Peyer's patch (tissue), 4 donors: Measurements from ENCODE around the gene ZNF622. TPM values are rescaled to one million over a fixed set of nuclear protein-coding genes. Genes with fewer than 3 reads are reported as not detected.

ENCODE experiments used
- DNase-seq, 3 donors: peaks; one replicate each; pipeline ENCODE4 v3.0.0-alpha.2; 2017 to 2019
- H3K27ac ChIP-seq, 4 donors: fragments of 200-600 bp; sonication (generic); one replicate each; pipeline ENCODE4 v1.5.1; 2016 to 2019
- H3K27me3 ChIP-seq, 2 donors: fragments of 200-600 bp; sonication (generic); one replicate each; pipeline ENCODE4 v1.5.1; 2019
- H3K36me3 ChIP-seq, 3 donors: fragments of 200-600 bp; sonication (generic); one replicate each; pipeline ENCODE4 v1.5.1; 2016 to 2019
- H3K4me1 ChIP-seq, 4 donors: fragments of 200-600 bp; sonication (generic); one replicate each; pipeline ENCODE4 v1.5.1; 2016 to 2019
- H3K4me3 ChIP-seq, 4 donors: fragments of 200-600 bp; sonication (generic); 1 replicate in 3 of 4; 2 replicates in 1 of 4; pipeline ENCODE4 v1.5.1; 2016 to 2019; ENCODE audit warnings: mild to moderate bottlenecking in 1 of 4
- H3K9me3 ChIP-seq, 4 donors: fragments of 200-600 bp; sonication (generic); one replicate each; pipeline ENCODE4 v1.5.1; 2016 to 2019; ENCODE audit warnings: mild to moderate bottlenecking in 1 of 4
- CTCF ChIP-seq, 6 experiments: fragments of 450-650 bp in 4 of 6; fragments of 200-600 bp in 2 of 6; sonication (generic) in 1 of 6; IDR thresholded peaks; one replicate each; pipeline ENCODE4 v1.5.1; 2017 to 2019; ENCODE audit warnings: antibody characterized with exemption in 6 of 6, mild to moderate bottlenecking in 3 of 6, moderate library complexity in 1 of 6
- POLR2A ChIP-seq, 2 donors: fragments of 450-650 bp; IDR thresholded peaks; one replicate each; pipeline ENCODE4 v1.5.1; 2017; ENCODE audit warnings: antibody characterized with exemption in 2 of 2, mild to moderate bottlenecking in 2 of 2, moderate library complexity in 2 of 2
- total RNA-seq, 4 donors: library from RNA; depleted of rRNA; stranded (reverse); fragments of >200 nt; gene quantifications; one replicate each; pipeline ENCODE4 v1.1.0, GENCODE V29; 2016

Gene ZNF622
- total RNA-seq, 4 donors from 2014 or later, result 26.7 to 44.6 (median 32.5) TPM

- no peak for DNase-seq
- no peaks in the 10 kb centered on the region for H3K9me3 ChIP-seq
- TF ChIP-seq CTCF (IDR thresholded peaks at IDR 0.05), result no peak
- H3K36me3 ChIP-seq, result no peaks in the 10 kb centered on the region
- H3K27ac ChIP-seq, result no peak overlapping the region
- no peaks in the 10 kb centered on the region for H3K27me3 ChIP-seq
- no peak overlapping the region for H3K4me3 ChIP-seq
- H3K4me1 ChIP-seq, result no peaks in the 10 kb centered on the region
These were observed 48.1 kb downstream of the ZNF622 start for GRCh38 chr5:16417398-16418074.

- Histone ChIP-seq H3K4me1 (peaks cover 0 to 3% (median 0%) of the 10 kb centered on the region in 4 donors), H3K27me3 (no peaks in the 10 kb centered on the region), H3K4me3 (no peak overlapping the region), H3K27ac (no peak overlapping the region), H3K9me3 (no peaks in the 10 kb centered on the region), H3K36me3 (no peaks in the 10 kb centered on the region)
- TF ChIP-seq CTCF (IDR thresholded peaks at IDR 0.05) (no peak), POLR2A (IDR thresholded peaks at IDR 0.05) (no peak)
- DNase-seq, result no peak
These were observed 50.7 kb downstream of the ZNF622 start for GRCh38 chr5:16414861-16415260.

- no peak overlapping the region for H3K27ac ChIP-seq
- H3K4me3 ChIP-seq, result no peak overlapping the region
- no peaks in the 10 kb centered on the region for H3K36me3 ChIP-seq
These were observed 52.3 kb downstream of the ZNF622 start for GRCh38 chr5:16413166-16413860.

GRCh38 chr5:16412556-16412955 is 53.0 kb downstream of the ZNF622 start:
- Histone ChIP-seq H3K4me1 (peaks cover 0 to 3% (median 0%) of the 10 kb centered on the region in 4 donors), H3K4me3 (no peak overlapping the region), H3K27me3 (no peaks in the 10 kb centered on the region), H3K27ac (no peak overlapping the region), H3K9me3 (no peaks in the 10 kb centered on the region), H3K36me3 (no peaks in the 10 kb centered on the region)
- no peak for DNase-seq
- no peak for TF ChIP-seq CTCF (IDR thresholded peaks at IDR 0.05)
- TF ChIP-seq POLR2A (IDR thresholded peaks at IDR 0.05), result no peak

More at GRCh38 chr5:16413166-16413860, 52.3 kb downstream of the ZNF622 start:
- no peaks in the 10 kb centered on the region for H3K9me3 ChIP-seq
- H3K4me1 ChIP-seq, result peaks cover 0 to 3% (median 0%) of the 10 kb centered on the region in 4 donors
- H3K27me3 ChIP-seq, result no peaks in the 10 kb centered on the region
- no peak for TF ChIP-seq POLR2A (IDR thresholded peaks at IDR 0.05)
- TF ChIP-seq CTCF (IDR thresholded peaks at IDR 0.05), result no peak
- DNase-seq, result no peak

GRCh38 chr5:16411741-16412455 is 53.7 kb downstream of the ZNF622 start:
- DNase-seq, result no peak
- H3K27ac ChIP-seq, result no peak overlapping the region
- no peak for TF ChIP-seq CTCF (IDR thresholded peaks at IDR 0.05)
- no peak for TF ChIP-seq POLR2A (IDR thresholded peaks at IDR 0.05)
- no peaks in the 10 kb centered on the region for H3K27me3 ChIP-seq
- no peak overlapping the region for H3K4me3 ChIP-seq
- peaks cover 0 to 3% (median 0%) of the 10 kb centered on the region in 4 donors for H3K4me1 ChIP-seq
- H3K9me3 ChIP-seq, result no peaks in the 10 kb centered on the region
- no peaks in the 10 kb centered on the region for H3K36me3 ChIP-seq
